Measurements from ENCODE around the gene MTR. TPM values are rescaled to one million over a fixed set of nuclear protein-coding genes. Genes with fewer than 3 reads are reported as not detected.
"Not testable (repeated sequence)": the region's sequence is repeated elsewhere in the genome, so short reads cannot be mapped to it uniquely, and the experiment has no call there.

Gene MTR
- total RNA-seq, 4 donors from 2014 or later, result 29.7 to 43.4 (median 34.6) TPM

GRCh38 chr1:236895665-236896387 is 100.7 kb downstream of the MTR start:
- H3K4me1 ChIP-seq, result peaks cover 34 to 49% (median 37%) of the 10 kb centered on the region in 4 donors
- intact Hi-C loops (cut with DNase I), result no loop called here
- H3K4me3 ChIP-seq, result no peak overlapping the region
- H3K27me3 ChIP-seq, result no peaks in the 10 kb centered on the region
- no peak for TF ChIP-seq EP300 (IDR thresholded peaks at IDR 0.05)
- TF ChIP-seq POLR2AphosphoS5 (IDR thresholded peaks at IDR 0.05), result no peak
- no peak for TF ChIP-seq POLR2A (IDR thresholded peaks at IDR 0.05; ENCODE audit: low read depth)
- TF ChIP-seq CTCF (IDR thresholded peaks at IDR 0.05), result no peak
- H3K36me3 ChIP-seq, result peaks cover 40 to 98% (median 74%) of the 10 kb centered on the region in 4 donors
- WGBS, result 69% methylated on average over 8 of the region's 8 CpGs
- DNase-seq (ENCODE audit: extremely low spot score), result no peak
- H3K27ac ChIP-seq (replicated peaks in 1 of 4), result peak overlapping the region in 1 of 4 donors; percentile 15
- no peaks in the 10 kb centered on the region for H3K9me3 ChIP-seq

GRCh38 chr1:236896716-236897115 is 101.6 kb downstream of the MTR start:
- 100% methylated on average over 1 of the region's 2 CpGs for WGBS
- Histone ChIP-seq H3K4me1 (peaks cover 26 to 40% (median 28%) of the 10 kb centered on the region in 4 donors), H3K27ac (replicated peaks in 1 of 4) (no peak overlapping the region), H3K36me3 (peaks cover 38 to 98% (median 76%) of the 10 kb centered on the region in 4 donors), H3K4me3 (no peak overlapping the region), H3K27me3 (no peaks in the 10 kb centered on the region), H3K9me3 (no peaks in the 10 kb centered on the region)
- intact Hi-C loops (cut with DNase I), result no loop called here
- DNase-seq (ENCODE audit: extremely low spot score), result no peak
- TF ChIP-seq POLR2A (IDR thresholded peaks at IDR 0.05; ENCODE audit: low read depth) (no peak), CTCF (IDR thresholded peaks at IDR 0.05) (no peak), POLR2AphosphoS5 (IDR thresholded peaks at IDR 0.05) (no peak), EP300 (IDR thresholded peaks at IDR 0.05) (no peak)

GRCh38 chr1:236904892-236905741 is 110.0 kb downstream of the MTR start:
- H3K9me3 ChIP-seq, result no peaks in the 10 kb centered on the region
- H3K36me3 ChIP-seq, result peaks cover 0 to 19% (median 13%) of the 10 kb centered on the region in 4 donors
- 81% methylated on average over 5 of the region's 5 CpGs for WGBS
- peaks cover 0 to 5% (median 0%) of the 10 kb centered on the region in 4 donors for H3K4me1 ChIP-seq
- H3K27ac ChIP-seq (replicated peaks in 1 of 4), result no peak overlapping the region
- no peak overlapping the region for H3K4me3 ChIP-seq
- intact Hi-C loops (cut with DNase I), result no loop called here
- H3K27me3 ChIP-seq, result no peaks in the 10 kb centered on the region
- TF ChIP-seq POLR2AphosphoS5 (IDR thresholded peaks at IDR 0.05) (peak in 1 of 2 donors; percentile 69), EP300 (IDR thresholded peaks at IDR 0.05) (no peak)
- no peak for DNase-seq (ENCODE audit: extremely low spot score)

- Histone ChIP-seq H3K4me3 (no peak overlapping the region), H3K9me3 (no peaks in the 10 kb centered on the region), H3K27ac (replicated peaks in 1 of 4) (no peak overlapping the region), H3K27me3 (no peaks in the 10 kb centered on the region), H3K36me3 (peaks cover 0 to 2% (median 0%) of the 10 kb centered on the region in 4 donors), H3K4me1 (peaks cover 0 to 5% (median 0%) of the 10 kb centered on the region in 4 donors)
- no peak for TF ChIP-seq EP300 (IDR thresholded peaks at IDR 0.05)
- no peak for TF ChIP-seq POLR2A (IDR thresholded peaks at IDR 0.05; ENCODE audit: low read depth)
- TF ChIP-seq POLR2AphosphoS5 (IDR thresholded peaks at IDR 0.05), result no peak
- no peak for TF ChIP-seq CTCF (IDR thresholded peaks at IDR 0.05)
- 50% methylated on average over 7 of the region's 7 CpGs for WGBS
- intact Hi-C loops (cut with DNase I), result no loop called here
- DNase-seq (ENCODE audit: extremely low spot score), result no peak
These were observed 112.1 kb downstream of the MTR start for GRCh38 chr1:236907205-236907604.

- Histone ChIP-seq H3K4me3 (no peak overlapping the region), H3K9me3 (no peaks in the 10 kb centered on the region), H3K27me3 (no peaks in the 10 kb centered on the region), H3K36me3 (no peaks in the 10 kb centered on the region), H3K27ac (replicated peaks in 1 of 4) (no peak overlapping the region), H3K4me1 (peaks cover 0 to 5% (median 0%) of the 10 kb centered on the region in 4 donors)
- intact Hi-C loops (cut with DNase I), result no loop called here
- 90% methylated on average over 2 of the region's 2 CpGs for WGBS
- DNase-seq (ENCODE audit: extremely low spot score), result no peak
- TF ChIP-seq POLR2AphosphoS5 (IDR thresholded peaks at IDR 0.05), result no peak
- no peak for TF ChIP-seq POLR2A (IDR thresholded peaks at IDR 0.05; ENCODE audit: low read depth)
- TF ChIP-seq EP300 (IDR thresholded peaks at IDR 0.05), result no peak
- TF ChIP-seq CTCF (IDR thresholded peaks at IDR 0.05), result no peak
These were observed 113.6 kb downstream of the MTR start for GRCh38 chr1:236908669-236909068.

- H3K27me3 ChIP-seq; DNase-seq (ENCODE audit: extremely low spot score); H3K36me3 ChIP-seq; H3K4me1 ChIP-seq; H3K4me3 ChIP-seq; H3K27ac ChIP-seq (replicated peaks in 1 of 4); H3K9me3 ChIP-seq; intact Hi-C loops (cut with DNase I): not testable (repeated sequence)
- WGBS, result 94% methylated on average over 7 of the region's 7 CpGs
These were observed 116.0 kb downstream of the MTR start for GRCh38 chr1:236911047-236911446.
